GM12878 (cell line): ENCODE results near the gene REPS1. TPM values are rescaled to one million over a fixed set of nuclear protein-coding genes. Genes with fewer than 3 reads are reported as not detected.
A peak's percentile ranks its signal among the peaks of the same experiment; 100 is the strongest.

Source experiments
- ASH2L ChIP-seq: fragments of 300-600, 200-600 bp; sonication (generic); IDR thresholded peaks from 2 replicates; pipeline ENCODE4 v1.6.1; 2017; ENCODE audit warnings: low read depth, mild to moderate bottlenecking, borderline replicate concordance
- CREM ChIP-seq: IDR thresholded peaks from 2 replicates; pipeline ENCODE4 v1.6.1; 2014; ENCODE audit warnings: antibody characterized with exemption, low read depth
- DPF2 ChIP-seq: fragments of 450-650 bp; IDR thresholded peaks from 2 replicates; pipeline ENCODE4 v1.6.1; 2017; ENCODE audit warnings: mild to moderate bottlenecking
- ETV6 ChIP-seq, 2 experiments: fragments of 450-650 bp in 1 of 2; IDR thresholded peaks in 1 of 2; conservative IDR thresholded peaks in 1 of 2; 2 replicates each; pipeline ENCODE4 v1.6.1; 2014; ENCODE audit warnings: antibody characterized with exemption in 1 of 2, borderline replicate concordance in 1 of 2, low read depth in 1 of 2, mild to moderate bottlenecking in 1 of 2, moderate library complexity in 1 of 2
- FOS ChIP-seq: IDR thresholded peaks from 3 replicates; pipeline ENCODE4 v1.6.1; 2011; ENCODE audit warnings: borderline replicate concordance; ENCODE audit not compliant: insufficient read length; ENCODE audit errors: extremely low read depth
- GATAD2B ChIP-seq: fragments of 450-650 bp; conservative IDR thresholded peaks from 2 replicates; pipeline ENCODE4 v1.6.1; 2017; ENCODE audit warnings: low read depth, mild to moderate bottlenecking, moderate library complexity
- HDAC2 ChIP-seq: fragments of 200-600 bp; sonication (generic); IDR thresholded peaks from 2 replicates; pipeline ENCODE4 v1.6.1; 2017
- LARP7 ChIP-seq: fragments of 450-650 bp; IDR thresholded peaks from 2 replicates; pipeline ENCODE4 v1.6.1; 2017; ENCODE audit warnings: mild to moderate bottlenecking
- NR2C2 ChIP-seq: IDR thresholded peaks from 2 replicates; pipeline ENCODE4 v1.6.1; 2011; ENCODE audit warnings: borderline replicate concordance, low read depth; ENCODE audit not compliant: control insufficient read depth, insufficient read length
- PML ChIP-seq: IDR thresholded peaks from 2 replicates; pipeline ENCODE4 v1.6.1; 2012; ENCODE audit warnings: low read length, inconsistent platforms
- POLR2AphosphoS2 ChIP-seq: IDR thresholded peaks from 2 replicates; pipeline ENCODE4 v1.6.1; 2011; ENCODE audit warnings: low read depth, mild to moderate bottlenecking, low read length, improper control_type of control experiment, moderate library complexity
- RB1 ChIP-seq: fragments of 450-650 bp; formaldehyde crosslinking; IDR thresholded peaks from 2 replicates; pipeline ENCODE4 v1.6.1; 2017; ENCODE audit warnings: mild to moderate bottlenecking, borderline replicate concordance
- SKIL ChIP-seq: fragments of 450-650 bp; IDR thresholded peaks from 2 replicates; pipeline ENCODE4 v1.6.1; 2017; ENCODE audit warnings: mild to moderate bottlenecking, low read depth, inconsistent platforms; ENCODE audit not compliant: poor library complexity, severe bottlenecking
- SREBF1 ChIP-seq: IDR thresholded peaks from 2 replicates; pipeline ENCODE4 v1.6.1; 2012; ENCODE audit warnings: mild to moderate bottlenecking, low read length
- TCF3 ChIP-seq: IDR thresholded peaks from 2 replicates; pipeline ENCODE4 v1.6.1; 2012; ENCODE audit warnings: low read depth, mild to moderate bottlenecking, low read length, borderline replicate concordance; ENCODE audit not compliant: insufficient read depth
- ZBED1 ChIP-seq: IDR thresholded peaks from 2 replicates; pipeline ENCODE4 v1.6.1; 2016; ENCODE audit warnings: borderline replicate concordance
- ZNF207 ChIP-seq: fragments of 450-650 bp; IDR thresholded peaks from 2 replicates; pipeline ENCODE4 v1.6.1; 2014; ENCODE audit warnings: antibody characterized with exemption, mild to moderate bottlenecking, borderline replicate concordance
- ZNF384 ChIP-seq: IDR thresholded peaks from 2 replicates; pipeline ENCODE4 v1.6.1; 2012; ENCODE audit warnings: low read depth, mild to moderate bottlenecking, low read length, improper control_type of control experiment, borderline replicate concordance
- ZZZ3 ChIP-seq: IDR thresholded peaks from 2 replicates; pipeline ENCODE4 v1.6.1; 2011; ENCODE audit warnings: low read depth; ENCODE audit not compliant: control insufficient read depth, insufficient read length
- polyA plus RNA-seq, 11 experiments: library from polyadenylated mRNA; depleted of rRNA in 4 of 11; unstranded in 6 of 11; stranded (reverse) in 5 of 11; fragments of >200 nt; fragmentation: Nextera tagmentation in 4 of 11; fragmentation: Illumina TruSeq in 1 of 11; extraction: Ambion mirVana in 4 of 11; extraction: Trizol in 1 of 11; gene quantifications; 1 replicate in 1 of 11; 2 replicates in 10 of 11; pipeline versions ENCODE4 v1.2.1 to v1.2.3, GENCODE V29; 2011 to 2016; ENCODE audit warnings: inconsistent platforms in 2 of 11, missing spikeins in 2 of 11, low read depth in 1 of 11
- total RNA-seq, 4 experiments: library from RNA; depleted of rRNA in 3 of 4; stranded (reverse); fragments of >200 nt in 3 of 4; fragmentation: Illumina TruSeq in 1 of 4; extraction: Trizol in 1 of 4; gene quantifications; 2 replicates each; pipeline versions ENCODE4 v1.2.1 to v1.2.3, GENCODE V29; 2013 to 2021
- TF ChIP-seq, protein P1 (sequence below): IDR thresholded peaks from 2 replicates; pipeline ENCODE4 v1.6.1; 2011; ENCODE audit warnings: borderline replicate concordance, low read depth, mild to moderate bottlenecking, moderate library complexity, low read length; ENCODE audit not compliant: insufficient read depth, poor library complexity, severe bottlenecking
- TF ChIP-seq, protein P2 (sequence below): fragments of 450-650 bp; conservative IDR thresholded peaks from 2 replicates; pipeline ENCODE4 v1.6.1; 2017; ENCODE audit warnings: mild to moderate bottlenecking, moderate library complexity
- TF ChIP-seq, protein P3 (sequence below): fragments of 450-650 bp; IDR thresholded peaks from 2 replicates; pipeline ENCODE4 v1.6.1; 2017; ENCODE audit warnings: mild to moderate bottlenecking

REPS1 gene
- total and polyA plus RNA-seq, 10 of the 15 experiments (the other 5 are each of a cell fraction or from before 2014, with no cell fraction given) = 13.7 to 59.3 (median 31.7) TPM

DNA sequence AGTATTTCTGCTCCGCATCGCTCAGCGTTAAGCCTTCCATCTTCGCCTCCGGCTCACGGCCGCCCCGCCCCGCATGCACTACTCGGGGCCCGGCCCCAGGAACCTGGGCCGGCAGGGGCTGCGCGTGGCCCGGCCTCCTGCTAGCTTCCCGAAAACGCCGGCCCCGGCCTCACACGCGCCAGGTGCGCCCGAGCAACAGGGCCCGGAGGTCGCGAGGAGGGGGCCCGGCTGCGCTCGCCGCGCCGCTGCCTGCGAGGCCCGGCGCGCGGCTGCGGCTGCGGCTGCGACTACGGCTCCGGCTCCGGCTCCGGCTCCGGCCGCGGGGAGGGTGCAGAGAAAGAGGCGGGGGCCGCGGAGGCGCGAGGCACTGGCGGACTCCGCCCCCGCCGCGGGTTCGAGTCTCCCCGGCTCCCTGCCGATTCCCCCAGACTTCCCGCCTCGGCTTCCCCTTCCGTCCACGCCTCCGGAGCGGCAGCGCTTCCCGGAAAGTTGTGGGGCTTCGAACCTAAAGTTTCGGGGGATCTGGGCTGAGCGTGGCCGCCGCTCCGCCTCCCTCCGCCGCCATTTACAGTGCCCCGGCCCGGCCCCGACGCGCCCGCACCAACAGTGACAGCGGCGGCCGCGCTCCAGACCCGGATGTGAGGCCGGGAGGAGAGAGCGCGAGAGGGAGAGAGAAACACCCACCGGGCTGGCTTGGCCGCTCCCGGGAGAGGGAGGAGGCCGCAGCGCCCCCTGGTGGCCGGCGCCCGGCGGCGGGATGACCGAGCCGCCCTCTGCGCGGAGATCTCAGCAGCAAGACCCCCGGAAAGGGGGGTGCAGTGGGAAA, at the start of gene REPS1 (continued):
- TF ChIP-seq GATAD2B (peak; percentile 55; the same call in 1 of the 2 replicates), RB1 (peak; percentile 86; the same call in 1 of the 2 replicates), DPF2 (peak; percentile 81), ZZZ3 (no peak), ZNF207 (0 out of 2 replicates have a peak, but pooled peaks have one; percentile 52), FOS (no peak), SREBF1 (no peak), PML (0 out of 2 replicates have a peak, but pooled peaks have one; percentile 63), ETV6 (conservative IDR thresholded peaks at IDR 0.05 in 1 of 2, IDR thresholded peaks at IDR 0.05 in 1 of 2; ENCODE audit: borderline replicate concordance in 1 of 2, low read depth in 1 of 2) (peak in 1 of 2 experiments; percentile 57; a peak in 1 of 4 replicates), ZBED1 (no peak), CREM (peak; percentile 60; the same call in 1 of the 2 replicates), NR2C2 (no peak), LARP7 (peak; percentile 88), ZNF384 (no peak), SKIL (no peak), ASH2L (no peak), POLR2AphosphoS2 (peak; percentile 42; the same call in 1 of the 2 replicates), TCF3 (no peak), HDAC2 (0 out of 2 replicates have a peak, but pooled peaks have one; percentile 51)
- TF ChIP-seq, protein P1, sequence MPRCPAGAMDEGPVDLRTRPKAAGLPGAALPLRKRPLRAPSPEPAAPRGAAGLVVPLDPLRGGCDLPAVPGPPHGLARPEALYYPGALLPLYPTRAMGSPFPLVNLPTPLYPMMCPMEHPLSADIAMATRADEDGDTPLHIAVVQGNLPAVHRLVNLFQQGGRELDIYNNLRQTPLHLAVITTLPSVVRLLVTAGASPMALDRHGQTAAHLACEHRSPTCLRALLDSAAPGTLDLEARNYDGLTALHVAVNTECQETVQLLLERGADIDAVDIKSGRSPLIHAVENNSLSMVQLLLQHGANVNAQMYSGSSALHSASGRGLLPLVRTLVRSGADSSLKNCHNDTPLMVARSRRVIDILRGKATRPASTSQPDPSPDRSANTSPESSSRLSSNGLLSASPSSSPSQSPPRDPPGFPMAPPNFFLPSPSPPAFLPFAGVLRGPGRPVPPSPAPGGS = no peak
- TF ChIP-seq, protein P2, sequence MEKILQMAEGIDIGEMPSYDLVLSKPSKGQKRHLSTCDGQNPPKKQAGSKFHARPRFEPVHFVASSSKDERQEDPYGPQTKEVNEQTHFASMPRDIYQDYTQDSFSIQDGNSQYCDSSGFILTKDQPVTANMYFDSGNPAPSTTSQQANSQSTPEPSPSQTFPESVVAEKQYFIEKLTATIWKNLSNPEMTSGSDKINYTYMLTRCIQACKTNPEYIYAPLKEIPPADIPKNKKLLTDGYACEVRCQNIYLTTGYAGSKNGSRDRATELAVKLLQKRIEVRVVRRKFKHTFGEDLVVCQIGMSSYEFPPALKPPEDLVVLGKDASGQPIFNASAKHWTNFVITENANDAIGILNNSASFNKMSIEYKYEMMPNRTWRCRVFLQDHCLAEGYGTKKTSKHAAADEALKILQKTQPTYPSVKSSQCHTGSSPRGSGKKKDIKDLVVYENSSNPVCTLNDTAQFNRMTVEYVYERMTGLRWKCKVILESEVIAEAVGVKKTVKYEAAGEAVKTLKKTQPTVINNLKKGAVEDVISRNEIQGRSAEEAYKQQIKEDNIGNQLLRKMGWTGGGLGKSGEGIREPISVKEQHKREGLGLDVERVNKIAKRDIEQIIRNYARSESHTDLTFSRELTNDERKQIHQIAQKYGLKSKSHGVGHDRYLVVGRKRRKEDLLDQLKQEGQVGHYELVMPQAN = peak; percentile 73
- TF ChIP-seq, protein P3, sequence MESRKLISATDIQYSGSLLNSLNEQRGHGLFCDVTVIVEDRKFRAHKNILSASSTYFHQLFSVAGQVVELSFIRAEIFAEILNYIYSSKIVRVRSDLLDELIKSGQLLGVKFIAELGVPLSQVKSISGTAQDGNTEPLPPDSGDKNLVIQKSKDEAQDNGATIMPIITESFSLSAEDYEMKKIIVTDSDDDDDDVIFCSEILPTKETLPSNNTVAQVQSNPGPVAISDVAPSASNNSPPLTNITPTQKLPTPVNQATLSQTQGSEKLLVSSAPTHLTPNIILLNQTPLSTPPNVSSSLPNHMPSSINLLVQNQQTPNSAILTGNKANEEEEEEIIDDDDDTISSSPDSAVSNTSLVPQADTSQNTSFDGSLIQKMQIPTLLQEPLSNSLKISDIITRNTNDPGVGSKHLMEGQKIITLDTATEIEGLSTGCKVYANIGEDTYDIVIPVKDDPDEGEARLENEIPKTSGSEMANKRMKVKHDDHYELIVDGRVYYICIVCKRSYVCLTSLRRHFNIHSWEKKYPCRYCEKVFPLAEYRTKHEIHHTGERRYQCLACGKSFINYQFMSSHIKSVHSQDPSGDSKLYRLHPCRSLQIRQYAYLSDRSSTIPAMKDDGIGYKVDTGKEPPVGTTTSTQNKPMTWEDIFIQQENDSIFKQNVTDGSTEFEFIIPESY = no peak
